ENCODE data around the gene ATXN2. TPM values are rescaled to one million over a fixed set of nuclear protein-coding genes. Genes with fewer than 3 reads are reported as not detected.
"Not testable (repeated sequence)": the region's sequence is repeated elsewhere in the genome, so short reads cannot be mapped to it uniquely, and the experiment has no call there.

The ATXN2 gene
- total RNA-seq, 2 experiments from 2014 or later = 36.1 to 81.4 TPM

- POLR2A ChIA-PET = interaction anchor here (0.7 kb wide), 1 partner anchor 173 kb away, joined by 6 read pairs; no protein-coding TSS in a partner anchor
- Histone ChIP-seq H3K79me2 (ENCODE audit: insufficient read depth, low read depth, low read length) (no peaks in the 10 kb centered on the region), H3K27ac (ENCODE audit: low read depth, low read length, poor library complexity, severe bottlenecking) (no peak overlapping the region), H4K20me1 (ENCODE audit: insufficient read depth, low read length) (no peaks in the 10 kb centered on the region), H3K36me3 (ENCODE audit: insufficient read depth, low read length) (no peaks in the 10 kb centered on the region), H3K4me3 (ENCODE audit: low read depth, low read length, poor library complexity, severe bottlenecking) (no peak overlapping the region), H3K4me1 (ENCODE audit: insufficient read depth, low read length, poor library complexity, severe bottlenecking) (no peaks in the 10 kb centered on the region), H3K4me2 (ENCODE audit: low read length) (no peak overlapping the region), H3K9me2 (ENCODE audit: insufficient read depth, low read length) (no peaks in the 10 kb centered on the region), H3K9me3 (ENCODE audit: low read length) (no peaks in the 10 kb centered on the region), H2AFZ (ENCODE audit: low read length) (no peak overlapping the region)
- CTCF ChIA-PET (ENCODE audit: unreplicated experiment) = no interaction called here
- TF ChIP-seq EZH2phosphoT487 (IDR thresholded peaks at IDR 0.05; ENCODE audit: borderline replicate concordance, low read depth, low read length) = no peak
- no peak for TF ChIP-seq CTCF (conservative IDR thresholded peaks at IDR 0.05; ENCODE audit: low read length)
- DNase-seq (ENCODE audit: low spot score) = no peak
- BruUV-seq (replicated peaks) = no TSS peak
- intact Hi-C loops (cut with micrococcal nuclease; ENCODE audit: unreplicated experiment) = no loop called here
Measured at GRCh38 chr12:111628505-111629260, 29.6 kb upstream of the ATXN2 start.

GRCh38 chr12:111626230-111626629 lies 27.1 kb upstream of the ATXN2 start:
- no peak for TF ChIP-seq EZH2phosphoT487 (IDR thresholded peaks at IDR 0.05; ENCODE audit: borderline replicate concordance, low read depth, low read length)
- TF ChIP-seq CTCF (conservative IDR thresholded peaks at IDR 0.05; ENCODE audit: low read length) = no peak
- BruUV-seq (replicated peaks) = no TSS peak
- Histone ChIP-seq H3K4me2 (ENCODE audit: low read length) (no peak overlapping the region), H3K36me3 (ENCODE audit: insufficient read depth, low read length) (no peaks in the 10 kb centered on the region), H4K20me1 (ENCODE audit: insufficient read depth, low read length) (no peaks in the 10 kb centered on the region), H3K27ac (ENCODE audit: low read depth, low read length, poor library complexity, severe bottlenecking) (no peak overlapping the region), H3K9me3 (ENCODE audit: low read length) (no peaks in the 10 kb centered on the region), H3K9me2 (ENCODE audit: insufficient read depth, low read length) (no peaks in the 10 kb centered on the region), H3K79me2 (ENCODE audit: insufficient read depth, low read depth, low read length) (no peaks in the 10 kb centered on the region), H3K4me1 (ENCODE audit: insufficient read depth, low read length, poor library complexity, severe bottlenecking) (no peaks in the 10 kb centered on the region), H2AFZ (ENCODE audit: low read length) (no peak overlapping the region), H3K4me3 (ENCODE audit: low read depth, low read length, poor library complexity, severe bottlenecking) (no peak overlapping the region)
- DNase-seq (ENCODE audit: low spot score) = no peak
- ChIA-PET POLR2A (no interaction called here), CTCF (ENCODE audit: unreplicated experiment) (no interaction called here)
- intact Hi-C loops (cut with micrococcal nuclease; ENCODE audit: unreplicated experiment) = no loop called here

GRCh38 chr12:111624540-111624939 lies 25.4 kb upstream of the ATXN2 start:
- H2AFZ ChIP-seq (ENCODE audit: low read length) = no peak overlapping the region
- BruUV-seq (replicated peaks) = no TSS peak
- POLR2A ChIA-PET = interaction anchor here (0.7 kb wide), 1 partner anchor 676 kb away, joined by 5 read pairs; no protein-coding TSS in a partner anchor

GRCh38 chr12:111617841-111618240 lies 18.7 kb upstream of the ATXN2 start:
- BruUV-seq (replicated peaks); H3K4me3 ChIP-seq (ENCODE audit: low read depth, low read length, poor library complexity, severe bottlenecking): not testable (repeated sequence)

More at GRCh38 chr12:111624540-111624939, 25.4 kb upstream of the ATXN2 start:
- no peak overlapping the region for H3K4me3 ChIP-seq (ENCODE audit: low read depth, low read length, poor library complexity, severe bottlenecking)
- no peaks in the 10 kb centered on the region for H3K79me2 ChIP-seq (ENCODE audit: insufficient read depth, low read depth, low read length)
- intact Hi-C loops (cut with micrococcal nuclease; ENCODE audit: unreplicated experiment) = no loop called here
- H3K27ac ChIP-seq (ENCODE audit: low read depth, low read length, poor library complexity, severe bottlenecking) = no peak overlapping the region
- no peaks in the 10 kb centered on the region for H3K9me2 ChIP-seq (ENCODE audit: insufficient read depth, low read length)
- TF ChIP-seq CTCF (conservative IDR thresholded peaks at IDR 0.05; ENCODE audit: low read length) = no peak
- TF ChIP-seq EZH2phosphoT487 (IDR thresholded peaks at IDR 0.05; ENCODE audit: borderline replicate concordance, low read depth, low read length) = no peak
- H3K36me3 ChIP-seq (ENCODE audit: insufficient read depth, low read length) = no peaks in the 10 kb centered on the region
- H4K20me1 ChIP-seq (ENCODE audit: insufficient read depth, low read length) = no peaks in the 10 kb centered on the region
- H3K4me2 ChIP-seq (ENCODE audit: low read length) = no peak overlapping the region
- CTCF ChIA-PET (ENCODE audit: unreplicated experiment) = no interaction called here
- no peaks in the 10 kb centered on the region for H3K4me1 ChIP-seq (ENCODE audit: insufficient read depth, low read length, poor library complexity, severe bottlenecking)
- no peaks in the 10 kb centered on the region for H3K9me3 ChIP-seq (ENCODE audit: low read length)
- no peak for DNase-seq (ENCODE audit: low spot score)

More at GRCh38 chr12:111617841-111618240, 18.7 kb upstream of the ATXN2 start:
- H3K4me2 ChIP-seq (ENCODE audit: low read length); H3K36me3 ChIP-seq (ENCODE audit: insufficient read depth, low read length); H3K4me1 ChIP-seq (ENCODE audit: insufficient read depth, low read length, poor library complexity, severe bottlenecking); H4K20me1 ChIP-seq (ENCODE audit: insufficient read depth, low read length); H3K9me3 ChIP-seq (ENCODE audit: low read length); H3K9me2 ChIP-seq (ENCODE audit: insufficient read depth, low read length); DNase-seq (ENCODE audit: low spot score); intact Hi-C loops (cut with micrococcal nuclease; ENCODE audit: unreplicated experiment); H2AFZ ChIP-seq (ENCODE audit: low read length); H3K79me2 ChIP-seq (ENCODE audit: insufficient read depth, low read depth, low read length); CTCF ChIA-PET (ENCODE audit: unreplicated experiment); H3K27ac ChIP-seq (ENCODE audit: low read depth, low read length, poor library complexity, severe bottlenecking): not testable (repeated sequence)
- POLR2A ChIA-PET = interaction anchor here (0.6 to 0.7 kb wide), 2 partner anchors 34 to 122 kb away, joined by 3 to 4 read pairs; no protein-coding TSS in a partner anchor
